B cell (primary cell): Measurements from ENCODE around the gene HIGD1A. TPM values are rescaled to one million over a fixed set of nuclear protein-coding genes. Genes with fewer than 3 reads are reported as not detected.

Experiments used
- ATAC-seq: fragments of 200-7000 bp; cut with Tn5 transposase; one replicate; pipeline ENCODE4 v1.10.0; 2021; ENCODE audit warnings: low read depth, mild to moderate bottlenecking, moderate number of reproducible peaks, moderate library complexity
- CTCF ChIA-PET: fragments of 350-600 bp; sonication (Branson Sonifier 250); formaldehyde crosslinking; loops from one replicate; lab custom pipeline; 2021; ENCODE audit warnings: antibody characterized with exemption, inconsistent platforms; lab: Charles Lee
- POLR2A ChIA-PET: fragments of 350-600 bp; sonication (Branson Sonifier 250); formaldehyde crosslinking; loops from one replicate; lab custom pipeline; 2021; ENCODE audit warnings: antibody characterized with exemption; lab: Charles Lee
- DNase-seq: peaks from one replicate; pipeline ENCODE4 v3.0.0; 2013
- H2AFZ ChIP-seq: 2 replicates; pipeline ENCODE4 v1.6.1; 2012; ENCODE audit warnings: mild to moderate bottlenecking, low read depth, low read length; ENCODE audit not compliant: insufficient read depth, poor library complexity, severe bottlenecking
- H3K27ac ChIP-seq, 2 donors: 1 replicate in 1 of 2; 2 replicates in 1 of 2; pipeline ENCODE4 v1.5.1; 2012 to 2013; ENCODE audit warnings: low read length in 2 of 2, mild to moderate bottlenecking in 2 of 2, moderate library complexity in 1 of 2
- H3K27me3 ChIP-seq, 4 experiments: fragments of 200-600 bp in 1 of 4; sonication (generic) in 1 of 4; replicated peaks in 1 of 4; 1 replicate in 2 of 4; 2 replicates in 2 of 4; pipeline versions ENCODE4 v1.6.1 to v1.7.0; 2013 to 2016; ENCODE audit warnings: low read length in 3 of 4, mild to moderate bottlenecking in 2 of 4, mixed read lengths in 1 of 4, moderate library complexity in 1 of 4; ENCODE audit not compliant: insufficient read depth in 4 of 4, control insufficient read depth in 3 of 4; ENCODE audit errors: control extremely low read depth in 1 of 4
- H3K36me3 ChIP-seq, 2 experiments: replicated peaks in 1 of 2; 1 replicate in 1 of 2; 2 replicates in 1 of 2; pipeline versions ENCODE4 v1.6.1 to v1.7.1; 2013; ENCODE audit warnings: low read length in 1 of 2; ENCODE audit not compliant: insufficient read depth in 2 of 2, control insufficient read depth in 1 of 2; ENCODE audit errors: control extremely low read depth in 1 of 2, extremely low read depth in 1 of 2
- H3K4me1 ChIP-seq, 2 donors: fragments of 200-600 bp in 1 of 2; sonication (generic) in 1 of 2; 1 replicate in 1 of 2; 2 replicates in 1 of 2; pipeline versions ENCODE4 v1.5.1 to v1.6.1; 2013 to 2017; ENCODE audit warnings: low read length in 2 of 2; ENCODE audit not compliant: control insufficient read depth in 2 of 2, insufficient read depth in 2 of 2
- H3K4me2 ChIP-seq: replicated peaks from 2 replicates; pipeline ENCODE3; 2012; ENCODE audit warnings: mild to moderate bottlenecking, low read depth, low read length; ENCODE audit not compliant: poor library complexity, severe bottlenecking
- H3K4me3 ChIP-seq, 5 experiments: fragments of 200-600 bp in 1 of 5; sonication (generic) in 1 of 5; 1 replicate in 3 of 5; 2 replicates in 2 of 5; pipeline versions ENCODE4 v1.5.1 to v1.7.0; 2011 to 2016; ENCODE audit warnings: low read length in 4 of 5, mild to moderate bottlenecking in 4 of 5, low read depth in 2 of 5, control low read depth in 1 of 5, moderate library complexity in 1 of 5; ENCODE audit not compliant: insufficient read depth in 1 of 5; ENCODE audit errors: control extremely low read depth in 1 of 5, extremely low read depth in 1 of 5
- H3K79me2 ChIP-seq: fragments of 200-600 bp; sonication (generic); one replicate; pipeline ENCODE4 v1.6.0; 2016; ENCODE audit warnings: low read length; ENCODE audit not compliant: control insufficient read depth, insufficient read depth
- H3K9ac ChIP-seq: fragments of 200-600 bp; sonication (generic); 2 replicates; pipeline ENCODE4 v1.6.1; 2017; ENCODE audit warnings: mild to moderate bottlenecking, low read length, moderate library complexity
- H3K9me3 ChIP-seq, 3 donors: one replicate each; pipeline versions ENCODE4 v1.6.1 to v1.7.1; 2013; ENCODE audit warnings: low read length in 2 of 3; ENCODE audit not compliant: control insufficient read depth in 2 of 3, insufficient read depth in 1 of 3; ENCODE audit errors: control extremely low read depth in 1 of 3
- H4K20me1 ChIP-seq: 2 replicates; pipeline ENCODE4 v1.6.0; 2012; ENCODE audit warnings: mild to moderate bottlenecking, low read length; ENCODE audit not compliant: insufficient read depth, control insufficient read depth, poor library complexity, severe bottlenecking
- H3K27ac Mint-ChIP-seq: one replicate; pipeline ENCODE4 v1.8.0; 2021; ENCODE audit warnings: mixed read lengths
- H3K27me3 Mint-ChIP-seq: one replicate; pipeline ENCODE4 v1.8.0; 2021; ENCODE audit warnings: mixed read lengths
- H3K4me1 Mint-ChIP-seq: one replicate; pipeline ENCODE4 v1.8.0; 2021; ENCODE audit warnings: mixed read lengths
- H3K4me3 Mint-ChIP-seq: one replicate; pipeline ENCODE4 v1.8.0; 2021; ENCODE audit warnings: mixed read lengths
- H3K9me3 Mint-ChIP-seq: one replicate; pipeline ENCODE4 v1.8.0; 2022; ENCODE audit warnings: mixed read lengths; ENCODE audit not compliant: insufficient read depth
- CTCF ChIP-seq: fragments of 200-600 bp; IDR thresholded peaks from one replicate; pipeline ENCODE4 v1.8.0; 2022; ENCODE audit warnings: antibody characterized with exemption, mild to moderate bottlenecking
- EZH2 ChIP-seq: IDR thresholded peaks from 2 replicates; pipeline ENCODE4 v1.6.1; 2012; ENCODE audit warnings: borderline replicate concordance, low read depth, mild to moderate bottlenecking, moderate library complexity, low read length; ENCODE audit not compliant: insufficient read depth, poor library complexity, severe bottlenecking
- WGBS: methylation state at CpG from one replicate; pipeline ENCODE4 v1.1.5; 2013; ENCODE audit warnings: missing lambda C conversion rate; ENCODE audit not compliant: insufficient coverage; 5-methylcytosine and 5-hydroxymethylcytosine counted together
- intact Hi-C: fragments of 100-400 bp; cut with micrococcal nuclease; formaldehyde crosslinking; loops from one replicate; pipeline ENCODE4 v1.10.0; 2022
- polyA plus RNA-seq: library from polyadenylated mRNA; depleted of rRNA; stranded (reverse); fragments of >200 nt; gene quantifications from 2 replicates; pipeline ENCODE4 v1.2.3, GENCODE V29; 2012
- total RNA-seq, 2 donors: library from RNA; stranded (reverse); fragments of 120-200 nt in 1 of 2; gene quantifications; 1 replicate in 1 of 2; 2 replicates in 1 of 2; pipeline versions ENCODE4 v1.2.3 to v1.2.4, GENCODE V29; 2013 to 2022

Gene HIGD1A
- total and polyA plus RNA-seq, 2 donors (not counting 1 experiment from before 2014, with no cell fraction given), result 14.2 to 16.5 TPM

GRCh38 chr3:42836150-42837123, 32.1 kb upstream of the HIGD1A start:
- Histone ChIP-seq H3K9me3 (peaks cover 0 to 5% (median 0%) of the 10 kb centered on the region in 3 donors), H3K79me2 (no peaks in the 10 kb centered on the region), H3K36me3 (no peaks in the 10 kb centered on the region), H3K4me2 (no peak overlapping the region), H3K27me3 (no peaks in the 10 kb centered on the region), H3K4me1 (peaks cover 0 to 4% of the 10 kb centered on the region in 2 donors), H3K9ac (no peak overlapping the region), H4K20me1 (no peaks in the 10 kb centered on the region), H2AFZ (no peak overlapping the region), H3K4me3 (no peak overlapping the region), H3K27ac (no peak overlapping the region)
- ATAC-seq, result no peak
- DNase-seq, result no peak
- intact Hi-C loops, result no loop called here
- CTCF ChIA-PET, result no interaction called here
- 91% methylated on average over 4 of the region's 5 CpGs for WGBS
- H3K27ac Mint-ChIP-seq, result no peak overlapping the region
- no peaks in the 10 kb centered on the region for H3K27me3 Mint-ChIP-seq
- POLR2A ChIA-PET, result no interaction called here
- H3K4me1 Mint-ChIP-seq, result peaks cover 8% of the 10 kb centered on the region
- no peak overlapping the region for H3K4me3 Mint-ChIP-seq
- no peaks in the 10 kb centered on the region for H3K9me3 Mint-ChIP-seq
- TF ChIP-seq EZH2 (no peak), CTCF (no peak)

GRCh38 chr3:42831321-42831713, 27.0 kb upstream of the HIGD1A start:
- intact Hi-C loops, result loop anchor here (1.0 to 2.0 kb wide), 3 partner anchors 27 to 51 kb away; partner anchors contain the start of gene HIGD1A
- Mint-ChIP-seq H3K4me3 (no peak overlapping the region), H3K27me3 (peaks cover 15% of the 10 kb centered on the region), H3K9me3 (no peaks in the 10 kb centered on the region), H3K4me1 (peaks cover 4% of the 10 kb centered on the region), H3K27ac (no peak overlapping the region)
- peak overlapping the region; percentile 7 for H2AFZ ChIP-seq
- WGBS, result 27% methylated on average over 3 of the region's 3 CpGs
- no peak overlapping the region for H3K4me2 ChIP-seq
- peak; percentile 81 for DNase-seq
- peak; percentile 76 for ATAC-seq
- H3K79me2 ChIP-seq, result no peaks in the 10 kb centered on the region
- H3K27me3 ChIP-seq, result no peaks in the 10 kb centered on the region
- H3K4me1 ChIP-seq, result no peaks in the 10 kb centered on the region
- CTCF ChIA-PET, result interaction anchor here (0.8 to 3.4 kb wide), 20 partner anchors 8 to 249 kb away, joined by 3 to 65 read pairs (median 5); partner anchors contain the start of genes CYP8B1 and HIGD1A
- H3K9ac ChIP-seq, result no peak overlapping the region
- no peaks in the 10 kb centered on the region for H3K9me3 ChIP-seq
- H3K27ac ChIP-seq, result no peak overlapping the region
- no peak for TF ChIP-seq EZH2
- peak; percentile 88 for TF ChIP-seq CTCF
- H3K36me3 ChIP-seq, result no peaks in the 10 kb centered on the region
- POLR2A ChIA-PET, result no interaction called here
- no peaks in the 10 kb centered on the region for H4K20me1 ChIP-seq
- H3K4me3 ChIP-seq, result no peak overlapping the region
